HepG2 (cell line): ENCODE results near the gene DNAJC5. TPM values are rescaled to one million over a fixed set of nuclear protein-coding genes. Genes with fewer than 3 reads are reported as not detected.

Source experiments
- ARID4A ChIP-seq: sonication (generic); formaldehyde crosslinking; IDR thresholded peaks from 2 replicates; pipeline ENCODE4 v1.5.0; 2020; ENCODE audit warnings: mild to moderate bottlenecking, missing genetic modification reagents, borderline replicate concordance
- CBX2 ChIP-seq, 2 experiments: fragments of 200-600 bp in 1 of 2; sonication (generic); formaldehyde crosslinking in 1 of 2; IDR thresholded peaks; 2 replicates each; pipeline versions ENCODE4 v1.7.0 to v1.8.1; 2018 to 2022; ENCODE audit warnings: low read depth in 2 of 2, low read length in 1 of 2, mild to moderate bottlenecking in 1 of 2, missing genetic modification reagents in 1 of 2
- DNMT1 ChIP-seq: sonication (generic); formaldehyde crosslinking; IDR thresholded peaks from 2 replicates; pipeline ENCODE4 v1.5.1; 2020; ENCODE audit warnings: mild to moderate bottlenecking, missing genetic modification reagents
- FIP1L1 ChIP-seq: fragments of 200-400 bp; formaldehyde crosslinking; IDR thresholded peaks from 2 replicates; pipeline ENCODE4 v1.6.1; 2018; ENCODE audit warnings: low read depth, mild to moderate bottlenecking, low read length, moderate library complexity, borderline replicate concordance; ENCODE audit not compliant: insufficient read depth
- HNRNPH1 ChIP-seq: fragments of 200-400 bp; formaldehyde crosslinking; optimal IDR thresholded peaks from 2 replicates; pipeline ENCODE3; 2017; ENCODE audit warnings: mild to moderate bottlenecking, low read depth, low read length
- IKZF5 ChIP-seq: IDR thresholded peaks from 2 replicates; pipeline ENCODE4 v1.6.1; 2018; ENCODE audit warnings: missing genetic modification reagents, mild to moderate bottlenecking, missing compliant biosample characterization
- MAFG ChIP-seq: sonication (generic); formaldehyde crosslinking; IDR thresholded peaks from 2 replicates; pipeline ENCODE4 v1.5.1; 2020; ENCODE audit warnings: mild to moderate bottlenecking, missing genetic modification reagents
- SP1 ChIP-seq, 2 experiments: fragments of 450-650 bp in 1 of 2; sonication (generic) in 1 of 2; formaldehyde crosslinking in 1 of 2; IDR thresholded peaks; 2 replicates each; pipeline versions ENCODE4 v1.4.0 to v1.6.1; 2016 to 2020; ENCODE audit warnings: missing genetic modification reagents in 1 of 2
- SRSF1 ChIP-seq: fragments of 200-400 bp; formaldehyde crosslinking; optimal IDR thresholded peaks from 2 replicates; pipeline ENCODE3; 2017; ENCODE audit warnings: mild to moderate bottlenecking, low read depth, low read length, moderate library complexity
- TBX3 ChIP-seq: fragments of 450-650 bp; IDR thresholded peaks from 2 replicates; pipeline ENCODE4 v1.6.1; 2017; ENCODE audit warnings: antibody characterized with exemption, mild to moderate bottlenecking, inconsistent platforms, borderline replicate concordance
- ZFP91 ChIP-seq: sonication (generic); formaldehyde crosslinking; IDR thresholded peaks from 2 replicates; pipeline ENCODE4 v1.9.0; 2022; ENCODE audit warnings: missing genetic modification reagents, mild to moderate bottlenecking, borderline replicate concordance
- ZKSCAN8 ChIP-seq: IDR thresholded peaks from 2 replicates; pipeline ENCODE4 v1.6.1; 2016; ENCODE audit warnings: borderline replicate concordance, missing genetic modification reagents, missing compliant biosample characterization
- ZNF230 ChIP-seq: sonication (generic); formaldehyde crosslinking; IDR thresholded peaks from 2 replicates; pipeline ENCODE4 v1.4.0; 2020; ENCODE audit warnings: mild to moderate bottlenecking, missing genetic modification reagents
- ZNF296 ChIP-seq: sonication (generic); formaldehyde crosslinking; conservative IDR thresholded peaks from 2 replicates; pipeline ENCODE4 v1.5.0; 2020; ENCODE audit warnings: mild to moderate bottlenecking, missing genetic modification reagents
- ZNF619 ChIP-seq: sonication (generic); formaldehyde crosslinking; IDR thresholded peaks from 2 replicates; pipeline ENCODE4 v1.4.0; 2020; ENCODE audit warnings: mild to moderate bottlenecking, missing genetic modification reagents
- polyA plus RNA-seq, 8 experiments: library from polyadenylated mRNA; depleted of rRNA in 3 of 8; stranded (reverse) in 7 of 8; unstranded in 1 of 8; fragments of >200 nt; fragmentation: Illumina TruSeq in 4 of 8; extraction: Trizol in 4 of 8; gene quantifications; 2 replicates each; pipeline versions ENCODE4 v1.2.1 to v1.2.3, GENCODE V29; 2011 to 2016; ENCODE audit warnings: low read depth in 4 of 8, missing spikeins in 1 of 8, mixed read lengths in 1 of 8; ENCODE audit not compliant: insufficient read depth in 1 of 8
- total RNA-seq, 5 experiments: library from RNA; depleted of rRNA; stranded (reverse); fragments of >200 nt; fragmentation: Illumina TruSeq; extraction: Trizol; gene quantifications; 2 replicates each; pipeline ENCODE4 v1.2.3, GENCODE V29; 2016; ENCODE audit warnings: low read depth in 1 of 5
- TF ChIP-seq, protein P1 (sequence below): sonication (generic); formaldehyde crosslinking; IDR thresholded peaks from 2 replicates; pipeline ENCODE4 v1.8.1; 2022; ENCODE audit warnings: low read depth, mild to moderate bottlenecking, missing genetic modification reagents
- TF ChIP-seq, protein P2 (sequence below): sonication (generic); formaldehyde crosslinking; IDR thresholded peaks from 2 replicates; pipeline ENCODE4 v1.8.1; 2023; ENCODE audit warnings: mild to moderate bottlenecking, missing genetic modification reagents, borderline replicate concordance

Gene DNAJC5
- total and polyA plus RNA-seq, 2 of the 13 experiments (the other 11 are each of a cell fraction or from before 2014, with no cell fraction given) = 42.8 to 64.5 TPM

GRCh38 chr20:63940472-63941266 is 45.7 kb downstream of the DNAJC5 start (continued):
- no peak for TF ChIP-seq IKZF5 (CRISPR knock-in tag)
- TF ChIP-seq ZNF296 (CRISPR knock-in tag) = no peak
- peak; percentile 1 for TF ChIP-seq SRSF1
- TF ChIP-seq SP1 (IDR thresholded peaks at IDR 0.05) = no peak
- no peak for TF ChIP-seq SP1 (CRISPR knock-in tag; IDR thresholded peaks at IDR 0.05)
- TF ChIP-seq ZFP91 (CRISPR knock-in tag) = peak; percentile 25; the same call in 1 of the 2 replicates
- peak; percentile 3 for TF ChIP-seq HNRNPH1
- TF ChIP-seq ZNF230 (CRISPR knock-in tag) = no peak
- no peak for TF ChIP-seq TBX3
- TF ChIP-seq DNMT1 (CRISPR knock-in tag) = no peak
- no peak for TF ChIP-seq MAFG (CRISPR knock-in tag)
- no peak for TF ChIP-seq ARID4A
- TF ChIP-seq CBX2 (IDR thresholded peaks at IDR 0.05; ENCODE audit: low read depth, low read length) = no peak
- TF ChIP-seq CBX2 (CRISPR knock-in tag; IDR thresholded peaks at IDR 0.05; ENCODE audit: low read depth) = no peak
- TF ChIP-seq, protein P1, sequence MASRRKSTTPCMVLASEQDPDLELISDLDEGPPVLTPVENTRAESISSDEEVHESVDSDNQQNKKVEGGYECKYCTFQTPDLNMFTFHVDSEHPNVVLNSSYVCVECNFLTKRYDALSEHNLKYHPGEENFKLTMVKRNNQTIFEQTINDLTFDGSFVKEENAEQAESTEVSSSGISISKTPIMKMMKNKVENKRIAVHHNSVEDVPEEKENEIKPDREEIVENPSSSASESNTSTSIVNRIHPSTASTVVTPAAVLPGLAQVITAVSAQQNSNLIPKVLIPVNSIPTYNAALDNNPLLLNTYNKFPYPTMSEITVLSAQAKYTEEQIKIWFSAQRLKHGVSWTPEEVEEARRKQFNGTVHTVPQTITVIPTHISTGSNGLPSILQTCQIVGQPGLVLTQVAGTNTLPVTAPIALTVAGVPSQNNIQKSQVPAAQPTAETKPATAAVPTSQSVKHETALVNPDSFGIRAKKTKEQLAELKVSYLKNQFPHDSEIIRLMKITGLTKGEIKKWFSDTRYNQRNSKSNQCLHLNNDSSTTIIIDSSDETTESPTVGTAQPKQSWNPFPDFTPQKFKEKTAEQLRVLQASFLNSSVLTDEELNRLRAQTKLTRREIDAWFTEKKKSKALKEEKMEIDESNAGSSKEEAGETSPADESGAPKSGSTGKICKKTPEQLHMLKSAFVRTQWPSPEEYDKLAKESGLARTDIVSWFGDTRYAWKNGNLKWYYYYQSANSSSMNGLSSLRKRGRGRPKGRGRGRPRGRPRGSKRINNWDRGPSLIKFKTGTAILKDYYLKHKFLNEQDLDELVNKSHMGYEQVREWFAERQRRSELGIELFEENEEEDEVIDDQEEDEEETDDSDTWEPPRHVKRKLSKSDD (CRISPR knock-in tag) = peak; percentile 29; the same call in 1 of the 2 replicates
- TF ChIP-seq FIP1L1 = no peak
- TF ChIP-seq, protein P2, sequence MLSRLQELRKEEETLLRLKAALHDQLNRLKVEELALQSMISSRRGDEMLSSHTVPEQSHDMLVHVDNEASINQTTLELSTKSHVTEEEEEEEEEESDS = no peak
- TF ChIP-seq ZNF619 (CRISPR knock-in tag) = no peak
- TF ChIP-seq ZKSCAN8 (CRISPR knock-in tag) = no peak
